Measurements from ENCODE around the gene COL18A1. TPM values are rescaled to one million over a fixed set of nuclear protein-coding genes. Genes with fewer than 3 reads are reported as not detected.

The COL18A1 gene
- total and polyA plus RNA-seq, 2 of the 8 experiments (the other 6 are each of a cell fraction or from before 2014, with no cell fraction given), result 145 to 201 TPM

GRCh38 chr21:45365186-45365607, 39.8 kb upstream of the COL18A1 start:
- CTCF ChIA-PET (ENCODE audit: partially characterized antibody), result interaction anchor here (0.9 to 1.7 kb wide), 6 partner anchors 9 to 137 kb away, joined by 3 to 5 read pairs (median 3); no protein-coding TSS in a partner anchor

More at GRCh38 chr21:45365186-45365607, 39.8 kb upstream of the COL18A1 start:
- H2BK15ac ChIP-seq (ENCODE audit: low read length), result no peak overlapping the region
- peak overlapping the region; percentile 52; the same call in 1 of the 2 replicates for H2BK5ac ChIP-seq (ENCODE audit: low read depth, low read length)
- peak overlapping the region; percentile 44 for H3K4ac ChIP-seq (replicated peaks; ENCODE audit: insufficient read length, low read depth, low read length)
- POLR2A ChIA-PET (ENCODE audit: partially characterized antibody), result interaction anchor here (0.8 kb wide), 1 partner anchor 46 kb away, joined by 3 read pairs; no protein-coding TSS in a partner anchor
- no peak overlapping the region for H3K9ac ChIP-seq (replicated peaks in 1 of 4; ENCODE audit: extremely low read depth in 1 of 4, low read depth in 3 of 4, low read length in 3 of 4)
- H3K18ac ChIP-seq (ENCODE audit: extremely low read depth, low read length), result peak overlapping the region; percentile 38; the same call in 1 of the 2 replicates
- H3K27me3 ChIP-seq (replicated peaks in 1 of 4; ENCODE audit: control insufficient read depth in 3 of 4, extremely low read depth in 1 of 4, insufficient read depth in 3 of 4, low read length in 3 of 4), result no peaks in the 10 kb centered on the region; a peak in 3 of 7 replicates
- no peak overlapping the region for H2AFZ ChIP-seq (ENCODE audit: low read length)
- peak overlapping the region; percentile 96 for H4K91ac ChIP-seq (replicated peaks; ENCODE audit: insufficient read length, low read length)
- H3K4me1 ChIP-seq (replicated peaks in 1 of 4; ENCODE audit: control insufficient read depth in 3 of 4, insufficient read depth in 4 of 4, low read length in 3 of 4), result peaks cover 6 to 26% (median 16%) of the 10 kb centered on the region in 4 experiments
- DNase-seq (ENCODE audit: low read depth in 1 of 2, low spot score in 2 of 2) (no peak), FAIRE-seq (no peak)
- H3K36me3 ChIP-seq (ENCODE audit: control insufficient read depth in 2 of 4, insufficient read depth in 4 of 4, low read length in 3 of 4), result no peaks in the 10 kb centered on the region
- no peak overlapping the region; the same call in 1 of the 2 replicates for H3K27ac ChIP-seq (ENCODE audit: low read depth, low read length)
- H2AK5ac ChIP-seq (ENCODE audit: low read depth, low read length), result peak overlapping the region; percentile 30; the same call in 1 of the 2 replicates
- H4K8ac ChIP-seq (ENCODE audit: extremely low read depth, insufficient read depth, low read length), result peak overlapping the region; percentile 22
- H3K79me2 ChIP-seq (ENCODE audit: control insufficient read depth in 1 of 2, insufficient read depth in 2 of 2, low read length in 2 of 2), result no peaks in the 10 kb centered on the region
- no peak overlapping the region for H2BK120ac ChIP-seq (replicated peaks; ENCODE audit: low read depth, low read length)
- H4K5ac ChIP-seq (ENCODE audit: insufficient read length, low read depth, low read length), result no peak overlapping the region
- no peak overlapping the region for H3K4me2 ChIP-seq (ENCODE audit: insufficient read depth in 1 of 2, low read depth in 2 of 2, low read length in 2 of 2)
- no peak overlapping the region for H2BK20ac ChIP-seq (ENCODE audit: low read length)
- no peaks in the 10 kb centered on the region for H3K23me2 ChIP-seq (ENCODE audit: low read depth, low read length)
- WGBS, 2 experiments (ENCODE audit: extremely low coverage in 1 of 2, insufficient coverage in 1 of 2, insufficient read length in 1 of 2, insufficient replicate concordance in 2 of 2, low coverage in 1 of 2, low lambda C conversion rate in 2 of 2, missing lambda C conversion rate in 1 of 2), result 84% methylated on average over 16 of the region's 25 CpGs; no CpG with 5 or more reads in 1 of the 2 experiments
- H4K20me1 ChIP-seq (replicated peaks in 1 of 2; ENCODE audit: control insufficient read depth in 1 of 2, insufficient read depth in 2 of 2, low read length in 2 of 2), result no peaks in the 10 kb centered on the region
- H3K4me3 ChIP-seq (ENCODE audit: extremely low read depth in 1 of 4, insufficient read depth in 2 of 4, low read depth in 3 of 4, low read length in 4 of 4), result no peak overlapping the region
- peak overlapping the region; percentile 80; the same call in 1 of the 2 replicates for H2BK12ac ChIP-seq (ENCODE audit: low read depth, low read length)
- TF ChIP-seq RXRA (IDR thresholded peaks at IDR 0.05; ENCODE audit: insufficient read depth, low read depth, low read length) (no peak), NANOG (IDR thresholded peaks at IDR 0.05; ENCODE audit: insufficient read depth, low read depth, low read length, poor library complexity, severe bottlenecking) (no peak), SIRT6 (IDR thresholded peaks at IDR 0.05; ENCODE audit: low read length) (no peak), E2F6 (IDR thresholded peaks at IDR 0.05) (no peak), EGR1 (IDR thresholded peaks at IDR 0.05; ENCODE audit: borderline replicate concordance, low read depth, low read length) (no peak), MAFK (IDR thresholded peaks at IDR 0.05; ENCODE audit: low read depth, low read length) (no peak), YY1 (IDR thresholded peaks at IDR 0.05; ENCODE audit: low read depth, low read length) (no peak), SUZ12 (IDR thresholded peaks at IDR 0.05; ENCODE audit: low read length) (no peak), SRF (IDR thresholded peaks at IDR 0.05; ENCODE audit: low read depth, low read length) (no peak)
- no peak overlapping the region for H3K14ac ChIP-seq (ENCODE audit: insufficient read length)
- H3K79me1 ChIP-seq (ENCODE audit: low read depth, low read length), result no peaks in the 10 kb centered on the region
- H3K9me3 ChIP-seq (ENCODE audit: insufficient read depth in 2 of 2, low read depth in 1 of 2, low read length in 1 of 2), result no peaks in the 10 kb centered on the region
- no peak overlapping the region for H3K23ac ChIP-seq (ENCODE audit: insufficient read length)
- no peak overlapping the region for H3K56ac ChIP-seq (replicated peaks; ENCODE audit: insufficient read length, low read depth, low read length)

Data from H1 (cell line).